Testis (tissue), 2 donors: ENCODE results near the gene CDH23.
"Not testable (repeated sequence)": the region's sequence is repeated elsewhere in the genome, so short reads cannot be mapped to it uniquely, and the experiment has no call there.

Experiments
- CTCF ChIP-seq, 3 experiments: fragments of 450-650 bp in 2 of 3; fragments of 200-600 bp in 1 of 3; sonication (generic) in 1 of 3; IDR thresholded peaks; one replicate each; pipeline ENCODE4 v1.5.1; 2016 to 2019; ENCODE audit warnings: antibody characterized with exemption in 3 of 3, mild to moderate bottlenecking in 2 of 3, moderate library complexity in 1 of 3
- POLR2A ChIP-seq: fragments of 450-650 bp; IDR thresholded peaks from one replicate; pipeline ENCODE4 v1.6.1; 2017; ENCODE audit warnings: antibody characterized with exemption, mild to moderate bottlenecking, moderate library complexity

- not testable (repeated sequence) for TF ChIP-seq CTCF (IDR thresholded peaks at IDR 0.05); POLR2A
Observed at GRCh38 chr10:71600242-71600641, 203.5 kb downstream of the CDH23 start.
